ENCODE results near the gene IRF2BP2.

Gene IRF2BP2

GRCh38 chr1:234607109-234608024, 2.6 kb downstream of the IRF2BP2 start:
- ChIA-PET POLR2A (interaction anchor here (0.8 to 1.6 kb wide), 5 partner anchors 63 to 477 kb away, joined by 3 to 15 read pairs (median 5); no protein-coding TSS in a partner anchor), CTCF (interaction anchor here (0.6 to 1.1 kb wide), 7 partner anchors 64 to 482 kb away, joined by 3 to 4 read pairs (median 3); no protein-coding TSS in a partner anchor)
- peak overlapping the region; percentile 88 for H3K4me3 ChIP-seq (ENCODE audit: low read depth, low read length)
- H3K27ac ChIP-seq (ENCODE audit: extremely low read depth, low read depth, low read length) = peak overlapping the region; percentile 99
- peaks cover 15 to 42% of the 10 kb centered on the region in 2 experiments for H3K36me3 ChIP-seq (ENCODE audit: control insufficient read depth in 2 of 2, insufficient read depth in 1 of 2, low read length in 2 of 2)
- no peaks in the 10 kb centered on the region for H3K9me3 ChIP-seq (ENCODE audit: control insufficient read depth, insufficient read depth, low read depth, low read length)
- H3K4me1 ChIP-seq (ENCODE audit: control insufficient read depth, insufficient read depth, low read length) = peaks cover 35% of the 10 kb centered on the region
- TF ChIP-seq ZNF549 (tag by site-specific recombination; IDR thresholded peaks at IDR 0.05) (no peak), OSR2 (tag by site-specific recombination; IDR thresholded peaks at IDR 0.05) (peak; percentile 10; the same call in 1 of the 2 replicates), ZNF362 (tag by site-specific recombination; IDR thresholded peaks at IDR 0.05) (no peak), ZNF561 (tag by site-specific recombination; IDR thresholded peaks at IDR 0.05; ENCODE audit: borderline replicate concordance) (peak; percentile 55; the same call in 1 of the 2 replicates), ZBTB11 (tag by site-specific recombination; conservative IDR thresholded peaks at IDR 0.05; ENCODE audit: low read depth) (peak; percentile 43), ZNF2 (tag by site-specific recombination; IDR thresholded peaks at IDR 0.05) (no peak; the same call in 1 of the 2 replicates), ZSCAN4 (tag by site-specific recombination; IDR thresholded peaks at IDR 0.05) (no peak), ZEB2 (tag by site-specific recombination; IDR thresholded peaks at IDR 0.05) (peak; percentile 34; the same call in 1 of the 2 replicates), ZNF571 (tag by site-specific recombination; IDR thresholded peaks at IDR 0.05) (no peak), ZSCAN30 (tag by site-specific recombination; IDR thresholded peaks at IDR 0.05) (0 out of 2 replicates have a peak, but pooled peaks have one; percentile 57), SCRT2 (tag by site-specific recombination; IDR thresholded peaks at IDR 0.05) (peak; percentile 71), ZIC2 (tag by site-specific recombination; IDR thresholded peaks at IDR 0.05) (peak; percentile 99), HOXC10 (CRISPR knock-in tag; IDR thresholded peaks at IDR 0.05) (no peak), ZFHX2 (tag by site-specific recombination; conservative IDR thresholded peaks at IDR 0.05) (peak; percentile 60), ZNF510 (tag by site-specific recombination; IDR thresholded peaks at IDR 0.05; ENCODE audit: insufficient replicate concordance) (no peak), ZNF596 (tag by site-specific recombination; IDR thresholded peaks at IDR 0.05) (peak; percentile 69), CTCF (tag by site-specific recombination; IDR thresholded peaks at IDR 0.05) (peak; percentile 93), ZNF175 (tag by site-specific recombination; IDR thresholded peaks at IDR 0.05) (no peak), ZNF768 (tag by site-specific recombination; IDR thresholded peaks at IDR 0.05) (no peak; the same call in 1 of the 2 replicates), MYNN (tag by site-specific recombination; IDR thresholded peaks at IDR 0.05; ENCODE audit: borderline replicate concordance) (no peak), ZNF610 (tag by site-specific recombination; IDR thresholded peaks at IDR 0.05; ENCODE audit: borderline replicate concordance) (no peak), ZNF558 (tag by site-specific recombination; IDR thresholded peaks at IDR 0.05) (no peak), ZNF394 (tag by site-specific recombination; IDR thresholded peaks at IDR 0.05; ENCODE audit: borderline replicate concordance) (peak; percentile 15; the same call in 1 of the 2 replicates), ZSCAN16 (tag by site-specific recombination; IDR thresholded peaks at IDR 0.05) (no peak; the same call in 1 of the 2 replicates), ZBTB48 (tag by site-specific recombination; IDR thresholded peaks at IDR 0.05) (peak; percentile 75), ZNF350 (tag by site-specific recombination; IDR thresholded peaks at IDR 0.05) (no peak), HIC1 (tag by site-specific recombination; IDR thresholded peaks at IDR 0.05) (peak; percentile 95)

Measured in HEK293 (cell line).